Common myeloid progenitor, CD34-positive (primary cell): ENCODE measurements around the gene PEX5L.

Experiments
- CTCF ChIA-PET: fragments of 350-600 bp; sonication (Branson Sonifier 250); formaldehyde crosslinking; loops from one replicate; lab custom pipeline; 2021; ENCODE audit warnings: antibody characterized with exemption; lab: Charles Lee
- POLR2A ChIA-PET: fragments of 350-600 bp; sonication (Branson Sonifier 250); formaldehyde crosslinking; loops from one replicate; lab custom pipeline; 2021; ENCODE audit warnings: antibody characterized with exemption; lab: Charles Lee
- DNase-seq, 3 donors: peaks; one replicate each; pipeline versions ENCODE4 v3.0.0 to v3.0.0-alpha.2; 2013
- H3K27ac ChIP-seq, 2 experiments: 1 replicate in 1 of 2; 2 replicates in 1 of 2; pipeline ENCODE4 v1.7.0; 2013; ENCODE audit warnings: inconsistent platforms in 2 of 2, low read length in 2 of 2, mild to moderate bottlenecking in 2 of 2, low read depth in 1 of 2, moderate library complexity in 1 of 2; ENCODE audit not compliant: severe bottlenecking in 2 of 2, insufficient read depth in 1 of 2, poor library complexity in 1 of 2
- H3K27me3 ChIP-seq, 5 experiments: replicated peaks in 2 of 5; 1 replicate in 3 of 5; 2 replicates in 2 of 5; pipeline versions ENCODE4 v1.6.1 to v1.7.0; 2013; ENCODE audit warnings: low read length in 4 of 5, mild to moderate bottlenecking in 2 of 5, moderate library complexity in 2 of 5, inconsistent platforms in 1 of 5; ENCODE audit not compliant: insufficient read depth in 5 of 5, control insufficient read depth in 4 of 5
- H3K36me3 ChIP-seq, 4 experiments: 1 replicate in 2 of 4; 2 replicates in 2 of 4; pipeline versions ENCODE4 v1.6.1 to v1.7.0; 2013; ENCODE audit warnings: low read length in 3 of 4, control low read depth in 1 of 4, mild to moderate bottlenecking in 1 of 4; ENCODE audit not compliant: control insufficient read depth in 4 of 4, insufficient read depth in 4 of 4
- H3K4me1 ChIP-seq, 4 experiments: 1 replicate in 3 of 4; 2 replicates in 1 of 4; pipeline versions ENCODE4 v1.6.1 to v1.7.1; 2013; ENCODE audit warnings: low read length in 3 of 4, mild to moderate bottlenecking in 3 of 4, control low read depth in 1 of 4, inconsistent platforms in 1 of 4, moderate library complexity in 1 of 4; ENCODE audit not compliant: control insufficient read depth in 4 of 4, insufficient read depth in 4 of 4; ENCODE audit errors: control extremely low read depth in 1 of 4
- H3K4me3 ChIP-seq, 7 experiments: 1 replicate in 4 of 7; 2 replicates in 3 of 7; pipeline versions ENCODE4 v1.5.1 to v1.7.0; 2013; ENCODE audit warnings: mild to moderate bottlenecking in 7 of 7, low read length in 6 of 7, moderate library complexity in 6 of 7, inconsistent platforms in 2 of 7, low read depth in 2 of 7, control low read depth in 1 of 7; ENCODE audit not compliant: insufficient read depth in 4 of 7, control insufficient read depth in 1 of 7; ENCODE audit errors: extremely low read depth in 1 of 7
- H3K9me3 ChIP-seq, 5 experiments: 1 replicate in 4 of 5; 2 replicates in 1 of 5; pipeline versions ENCODE4 v1.6.1 to v1.7.1; 2013; ENCODE audit warnings: low read length in 4 of 5, mild to moderate bottlenecking in 2 of 5, inconsistent platforms in 1 of 5, low read depth in 1 of 5, moderate library complexity in 1 of 5; ENCODE audit not compliant: control insufficient read depth in 4 of 5, insufficient read depth in 2 of 5; ENCODE audit errors: control extremely low read depth in 1 of 5
- WGBS: methylation state at CpG from one replicate; pipeline ENCODE4 v1.1.5; 2013; ENCODE audit not compliant: insufficient coverage; 5-methylcytosine and 5-hydroxymethylcytosine counted together

Gene PEX5L

DNA sequence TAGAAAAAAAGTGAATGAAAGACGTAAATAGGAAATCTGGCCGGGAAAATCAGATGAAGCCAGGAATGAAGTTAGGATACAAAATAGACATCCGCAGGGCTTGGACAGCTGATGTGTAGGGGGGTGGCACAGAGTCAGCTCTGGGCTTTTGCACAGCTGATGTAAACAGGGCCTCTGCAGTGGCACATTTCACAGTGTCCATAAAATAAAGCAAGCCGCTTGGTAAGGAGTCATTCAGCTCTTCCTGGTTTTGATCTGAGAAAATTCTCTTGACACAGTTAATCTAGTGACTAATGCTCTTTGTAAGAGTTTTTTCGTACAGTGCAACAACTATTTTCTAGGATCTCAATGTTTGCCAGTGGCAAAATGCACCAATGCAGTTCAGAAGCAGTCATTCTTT is 230.6 kb downstream of the PEX5L start:
- DNase-seq, result no peak
- no peak overlapping the region for H3K4me3 ChIP-seq
- no peaks in the 10 kb centered on the region for H3K36me3 ChIP-seq
- ChIA-PET CTCF (no interaction called here), POLR2A (no interaction called here)
- no peaks in the 10 kb centered on the region for H3K4me1 ChIP-seq
- peaks cover 0 to 1% (median 0%) of the 10 kb centered on the region in 5 experiments for H3K9me3 ChIP-seq
- no peak overlapping the region for H3K27ac ChIP-seq
- peaks cover 0 to 2% (median 0%) of the 10 kb centered on the region in 5 experiments for H3K27me3 ChIP-seq
- WGBS, result 100% methylated on average over 1 of the region's 5 CpGs

DNA sequence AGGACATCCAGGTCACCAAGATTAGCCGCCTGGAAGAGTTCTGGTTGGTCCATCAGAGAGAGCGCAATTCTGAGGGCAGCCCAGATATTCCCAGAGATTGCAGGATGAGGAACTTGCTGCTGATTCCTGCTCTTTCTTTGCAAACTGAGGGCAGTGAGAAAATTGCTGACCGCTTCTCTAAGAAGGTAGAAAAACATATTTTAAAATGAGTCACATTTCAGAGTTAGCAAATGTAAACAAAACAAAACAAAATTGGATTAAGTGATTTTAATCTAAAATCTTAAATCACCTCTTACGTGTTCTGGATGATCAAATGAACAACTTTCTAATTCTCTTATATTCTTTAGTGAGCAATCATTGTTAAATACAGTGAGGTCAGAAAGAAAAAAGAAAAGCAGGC is 234.9 kb downstream of the PEX5L start:
- 96% methylated on average over 2 of the region's 4 CpGs for WGBS
- peaks cover 0 to 2% (median 0%) of the 10 kb centered on the region in 5 experiments for H3K27me3 ChIP-seq
- ChIA-PET CTCF (no interaction called here), POLR2A (no interaction called here)
- H3K36me3 ChIP-seq, result no peaks in the 10 kb centered on the region
- H3K4me3 ChIP-seq, result no peak overlapping the region
- H3K27ac ChIP-seq, result no peak overlapping the region
- no peaks in the 10 kb centered on the region for H3K4me1 ChIP-seq
- DNase-seq, result no peak
- no peaks in the 10 kb centered on the region for H3K9me3 ChIP-seq

DNA sequence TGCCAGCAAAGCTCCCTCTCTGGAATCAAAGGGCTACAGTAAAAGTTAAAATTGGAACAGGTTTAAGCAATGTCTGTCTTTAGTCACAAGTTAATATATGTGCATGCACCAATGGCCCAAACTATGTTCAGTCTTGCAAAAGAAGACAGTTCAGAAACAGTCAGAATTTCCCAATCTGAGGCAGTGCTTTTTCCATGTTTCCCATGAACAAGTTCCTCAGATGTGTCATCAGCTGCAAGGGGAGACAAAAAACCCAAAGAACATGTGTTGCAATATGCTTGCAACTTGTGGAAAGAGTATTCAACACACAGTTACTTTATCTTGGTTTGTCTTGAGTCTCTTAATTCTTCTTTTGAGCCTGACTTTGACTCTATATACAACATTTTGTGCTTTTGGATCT is 235.5 kb downstream of the PEX5L start:
- no peak overlapping the region for H3K27ac ChIP-seq
- DNase-seq, result no peak
- no peaks in the 10 kb centered on the region for H3K4me1 ChIP-seq
- ChIA-PET POLR2A (no interaction called here), CTCF (no interaction called here)
- H3K27me3 ChIP-seq, result peaks cover 0 to 2% (median 0%) of the 10 kb centered on the region in 5 experiments
- no peaks in the 10 kb centered on the region for H3K9me3 ChIP-seq
- no peaks in the 10 kb centered on the region for H3K36me3 ChIP-seq
- no peak overlapping the region for H3K4me3 ChIP-seq

DNA sequence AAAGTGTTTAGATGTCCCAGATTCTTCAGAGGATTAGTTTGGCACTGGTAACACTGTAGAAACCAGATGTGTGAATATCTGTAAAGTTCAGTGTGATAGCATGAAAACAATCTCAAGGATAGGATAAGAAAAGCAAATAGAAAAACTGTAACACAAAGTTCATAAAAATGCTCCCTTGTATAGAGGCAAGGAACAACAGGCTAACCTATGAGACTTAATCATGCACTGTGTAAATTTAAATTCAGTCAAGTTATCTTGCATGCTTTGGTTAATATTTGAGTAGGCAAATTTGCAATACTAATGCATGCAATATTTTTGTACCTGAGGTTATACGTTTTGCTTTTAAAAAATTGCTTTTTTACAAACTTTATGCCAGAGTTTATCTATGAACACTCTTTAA is 239.5 kb downstream of the PEX5L start:
- H3K4me3 ChIP-seq, result no peak overlapping the region
- H3K9me3 ChIP-seq, result no peaks in the 10 kb centered on the region
- H3K4me1 ChIP-seq, result no peaks in the 10 kb centered on the region
- WGBS, result no CpG with 5 or more reads among the region's 1 CpG
- no peaks in the 10 kb centered on the region for H3K27me3 ChIP-seq
- ChIA-PET CTCF (no interaction called here), POLR2A (no interaction called here)
- no peak overlapping the region for H3K27ac ChIP-seq
- DNase-seq, result no peak
- H3K36me3 ChIP-seq, result no peaks in the 10 kb centered on the region

DNA sequence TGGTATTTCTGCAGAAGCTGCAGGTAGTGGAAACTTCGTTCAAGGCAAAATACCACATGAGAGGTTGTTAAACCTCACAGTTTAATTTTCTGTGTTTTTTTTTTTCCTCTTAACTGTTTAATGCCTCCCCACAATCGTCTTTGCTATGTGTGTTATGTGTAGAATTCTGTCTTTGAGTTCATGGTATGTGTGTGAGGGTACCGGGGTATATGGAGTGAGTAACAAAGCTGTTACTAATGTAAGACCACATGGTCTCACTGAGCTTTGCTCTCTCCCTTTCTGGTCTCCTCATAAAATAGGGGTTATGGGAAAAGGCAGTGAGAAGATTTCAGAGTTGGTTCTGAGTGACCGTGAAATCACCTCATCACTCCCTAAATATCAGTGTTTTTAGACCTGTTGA is 240.3 kb downstream of the PEX5L start:
- H3K27me3 ChIP-seq, result no peaks in the 10 kb centered on the region
- H3K4me1 ChIP-seq, result no peaks in the 10 kb centered on the region
- WGBS, result 100% methylated on average over 1 of the region's 4 CpGs
- H3K27ac ChIP-seq, result no peak overlapping the region
- H3K9me3 ChIP-seq, result no peaks in the 10 kb centered on the region
- ChIA-PET CTCF (no interaction called here), POLR2A (no interaction called here)
- H3K36me3 ChIP-seq, result no peaks in the 10 kb centered on the region
- no peak for DNase-seq
- no peak overlapping the region for H3K4me3 ChIP-seq

DNA sequence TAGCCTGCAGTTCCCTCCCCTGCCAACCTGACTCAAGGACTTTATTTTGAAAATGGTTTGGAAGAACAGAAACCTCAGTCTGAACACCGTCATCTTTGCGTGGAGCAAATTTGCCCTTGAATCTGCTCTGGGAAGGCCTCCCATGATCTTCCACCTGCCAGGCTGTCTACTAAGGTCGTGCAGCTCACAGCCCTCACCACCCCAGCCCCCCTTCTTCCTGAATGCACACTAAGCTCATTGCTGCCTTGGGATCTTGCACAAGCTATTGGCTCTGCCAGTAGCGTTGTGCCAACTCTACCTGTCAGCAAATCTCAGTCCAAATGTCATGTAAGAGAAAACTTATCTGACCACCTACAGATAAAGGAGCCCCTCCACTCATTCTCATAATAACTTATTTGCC is 242.4 kb downstream of the PEX5L start:
- Histone ChIP-seq H3K27ac (no peak overlapping the region), H3K27me3 (no peaks in the 10 kb centered on the region), H3K36me3 (no peaks in the 10 kb centered on the region), H3K9me3 (no peaks in the 10 kb centered on the region), H3K4me3 (no peak overlapping the region), H3K4me1 (no peaks in the 10 kb centered on the region)
- WGBS, result 80% methylated on average over 4 of the region's 4 CpGs
- ChIA-PET POLR2A (no interaction called here), CTCF (interaction anchor here (1.1 kb wide), 1 partner anchor 17 kb away, joined by 5 read pairs; no protein-coding TSS in a partner anchor)
- no peak for DNase-seq

DNA sequence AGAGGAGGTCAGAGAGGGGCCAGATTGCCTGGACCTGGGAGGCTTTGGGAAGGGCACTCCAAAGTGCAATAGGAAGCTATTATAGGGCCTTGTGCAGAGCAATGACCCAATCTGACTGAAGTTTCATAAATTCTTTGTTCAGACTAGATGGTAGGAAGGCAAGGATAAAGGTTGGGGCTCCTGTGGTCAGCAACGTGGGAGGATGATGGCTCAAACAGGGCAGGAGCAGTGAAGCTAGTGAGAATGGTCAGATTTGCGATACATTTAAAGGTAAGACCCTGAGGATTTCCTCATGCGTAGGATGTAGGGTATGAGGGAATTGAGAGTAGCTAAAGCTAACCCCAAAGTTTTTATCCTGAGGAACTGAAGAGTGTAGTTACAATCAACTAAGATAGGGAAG is 244.9 kb downstream of the PEX5L start:
- Histone ChIP-seq H3K4me3 (no peak overlapping the region), H3K9me3 (no peaks in the 10 kb centered on the region), H3K27me3 (no peaks in the 10 kb centered on the region), H3K4me1 (no peaks in the 10 kb centered on the region), H3K27ac (no peak overlapping the region), H3K36me3 (no peaks in the 10 kb centered on the region)
- CTCF ChIA-PET, result interaction anchor here (1.4 kb wide), 1 partner anchor 19 kb away, joined by 4 read pairs; no protein-coding TSS in a partner anchor
- POLR2A ChIA-PET, result no interaction called here
- 100% methylated on average over 3 of the region's 3 CpGs for WGBS
- DNase-seq, result no peak
